ENCODE data around the gene RBM14.
"Not testable (repeated sequence)": the region's sequence is repeated elsewhere in the genome, so short reads cannot be mapped to it uniquely, and the experiment has no call there.

DNA sequence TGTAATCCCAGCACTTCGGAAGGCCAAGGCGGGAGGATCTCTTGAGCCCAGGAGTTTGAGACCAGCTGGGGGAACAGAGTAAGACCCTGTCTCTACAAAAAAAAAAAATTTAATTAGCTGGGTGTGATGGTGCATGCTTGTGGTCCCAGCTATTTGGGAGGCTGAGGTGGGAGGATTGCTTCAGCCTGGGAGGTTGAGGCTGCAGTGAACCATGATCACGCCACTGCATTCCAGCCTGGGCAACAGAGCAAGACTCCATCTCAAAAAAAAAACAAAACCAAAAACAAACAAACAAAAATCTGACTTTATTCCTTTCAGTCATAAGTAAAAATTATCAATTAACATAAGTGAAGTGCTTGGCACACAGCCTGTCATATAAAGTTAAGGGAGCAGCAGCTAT is 9.8 kb upstream of the RBM14 start:
- TF ChIP-seq POLR2A (IDR thresholded peaks at IDR 0.05), result not testable (repeated sequence)
- TF ChIP-seq, protein P1, sequence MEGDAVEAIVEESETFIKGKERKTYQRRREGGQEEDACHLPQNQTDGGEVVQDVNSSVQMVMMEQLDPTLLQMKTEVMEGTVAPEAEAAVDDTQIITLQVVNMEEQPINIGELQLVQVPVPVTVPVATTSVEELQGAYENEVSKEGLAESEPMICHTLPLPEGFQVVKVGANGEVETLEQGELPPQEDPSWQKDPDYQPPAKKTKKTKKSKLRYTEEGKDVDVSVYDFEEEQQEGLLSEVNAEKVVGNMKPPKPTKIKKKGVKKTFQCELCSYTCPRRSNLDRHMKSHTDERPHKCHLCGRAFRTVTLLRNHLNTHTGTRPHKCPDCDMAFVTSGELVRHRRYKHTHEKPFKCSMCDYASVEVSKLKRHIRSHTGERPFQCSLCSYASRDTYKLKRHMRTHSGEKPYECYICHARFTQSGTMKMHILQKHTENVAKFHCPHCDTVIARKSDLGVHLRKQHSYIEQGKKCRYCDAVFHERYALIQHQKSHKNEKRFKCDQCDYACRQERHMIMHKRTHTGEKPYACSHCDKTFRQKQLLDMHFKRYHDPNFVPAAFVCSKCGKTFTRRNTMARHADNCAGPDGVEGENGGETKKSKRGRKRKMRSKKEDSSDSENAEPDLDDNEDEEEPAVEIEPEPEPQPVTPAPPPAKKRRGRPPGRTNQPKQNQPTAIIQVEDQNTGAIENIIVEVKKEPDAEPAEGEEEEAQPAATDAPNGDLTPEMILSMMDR (IDR thresholded peaks at IDR 0.05), result not testable (repeated sequence)
